SK-N-SH (cell line): ENCODE data around the gene ABCA6. TPM values are rescaled to one million over a fixed set of nuclear protein-coding genes. Genes with fewer than 3 reads are reported as not detected.
A peak's percentile ranks its signal among the peaks of the same experiment; 100 is the strongest.

Experiments used
- CTCF ChIA-PET: fragments of 300-600, 350-600 bp; formaldehyde crosslinking; extraction: SDS; loops from one replicate; lab custom pipeline; 2021; lab: Yijun Ruan, JAX
- POLR2A ChIA-PET: fragments of 350-600 bp; sonication (Branson Sonifier 250); formaldehyde crosslinking; extraction: SDS; loops from one replicate; lab custom pipeline; 2020; ENCODE audit warnings: antibody characterized with exemption, inconsistent platforms; lab: Yijun Ruan, JAX
- DNase-seq: peaks from one replicate; pipeline ENCODE4 v3.0.0; 2012
- H2AFZ ChIP-seq: fragments of 200-600 bp; sonication (generic); 2 replicates; pipeline ENCODE4 v1.8.1; 2016; ENCODE audit warnings: antibody characterized with exemption, mild to moderate bottlenecking, low read depth
- H3F3A ChIP-seq: fragments of 200-600 bp; sonication (generic); replicated peaks from 2 replicates; pipeline ENCODE3; 2016; ENCODE audit warnings: antibody characterized with exemption, mild to moderate bottlenecking; ENCODE audit not compliant: insufficient read depth
- H3K27ac ChIP-seq, 2 experiments: fragments of 200-500 bp in 1 of 2; fragments of 200-600 bp in 1 of 2; sonication (Bioruptor generic) in 1 of 2; sonication (generic), shearing (Covaris generic) in 1 of 2; 2 replicates each; pipeline versions ENCODE4 v1.5.1 to v1.6.1; 2014 to 2016; ENCODE audit warnings: low read depth in 2 of 2, inconsistent platforms in 1 of 2, low read length in 1 of 2, mild to moderate bottlenecking in 1 of 2, mixed read lengths in 1 of 2
- H3K27me3 ChIP-seq: fragments of 200-600 bp; sonication (generic), shearing (Covaris generic); 2 replicates; pipeline ENCODE4 v1.6.1; 2016; ENCODE audit warnings: mixed run types; ENCODE audit not compliant: insufficient read depth
- H3K36me3 ChIP-seq, 2 experiments: fragments of 200-500 bp in 1 of 2; fragments of 200-600 bp in 1 of 2; sonication (Bioruptor generic) in 1 of 2; sonication (generic) in 1 of 2; replicated peaks in 1 of 2; 2 replicates each; pipeline versions ENCODE3 to v1.5.1; 2014 to 2016; ENCODE audit warnings: low read length in 1 of 2, mild to moderate bottlenecking in 1 of 2; ENCODE audit not compliant: insufficient read depth in 2 of 2, control insufficient read depth in 1 of 2
- H3K4me1 ChIP-seq, 2 experiments: fragments of 200-500 bp in 1 of 2; fragments of 200-600 bp in 1 of 2; sonication (Bioruptor generic) in 1 of 2; sonication (generic), shearing (Covaris generic) in 1 of 2; 2 replicates each; pipeline versions ENCODE4 v1.5.1 to v1.6.1; 2014 to 2016; ENCODE audit warnings: low read depth in 1 of 2, low read length in 1 of 2, mixed run types in 1 of 2; ENCODE audit not compliant: insufficient read depth in 2 of 2, control insufficient read depth in 1 of 2
- H3K4me2 ChIP-seq: fragments of 200-600 bp; sonication (generic), shearing (Covaris generic); 2 replicates; pipeline ENCODE4 v1.6.1; 2017; ENCODE audit warnings: mixed run types
- H3K4me3 ChIP-seq, 2 experiments: fragments of 200-500 bp in 1 of 2; fragments of 200-600 bp in 1 of 2; sonication (Bioruptor generic) in 1 of 2; sonication (generic), shearing (Covaris generic) in 1 of 2; 2 replicates each; pipeline versions ENCODE4 v1.5.1 to v1.8.1; 2014 to 2016; ENCODE audit warnings: low read depth in 2 of 2, inconsistent platforms in 1 of 2, low read length in 1 of 2, mild to moderate bottlenecking in 1 of 2, mixed read lengths in 1 of 2, moderate library complexity in 1 of 2
- H3K79me2 ChIP-seq: fragments of 200-600 bp; sonication (generic); 2 replicates; pipeline ENCODE4 v1.8.1; 2017; ENCODE audit warnings: mild to moderate bottlenecking; ENCODE audit not compliant: insufficient read depth
- H3K9ac ChIP-seq: fragments of 200-600 bp; sonication (generic); 2 replicates; pipeline ENCODE4 v1.6.1; 2017; ENCODE audit warnings: mixed run types
- H3K9me2 ChIP-seq: fragments of 200-600 bp; sonication (generic); 2 replicates; pipeline ENCODE4 v1.6.1; 2017; ENCODE audit warnings: mixed run types
- H3K9me3 ChIP-seq: fragments of 200-600 bp; sonication (generic); 2 replicates; pipeline ENCODE4 v1.6.1; 2017; ENCODE audit warnings: mixed run types, mild to moderate bottlenecking, moderate library complexity
- H4K20me1 ChIP-seq: fragments of 200-600 bp; sonication (generic); 2 replicates; pipeline ENCODE4 v1.6.1; 2017; ENCODE audit warnings: mild to moderate bottlenecking, mixed run types; ENCODE audit not compliant: insufficient read depth
- ELF1 ChIP-seq: IDR thresholded peaks from 2 replicates; pipeline ENCODE4 v1.4.0; 2012
- EP300 ChIP-seq, 2 experiments: IDR thresholded peaks; 2 replicates each; pipeline versions ENCODE4 v1.4.0 to v1.6.1; 2012; ENCODE audit warnings: borderline replicate concordance in 1 of 2, low read depth in 1 of 2, low read length in 1 of 2
- FOSL2 ChIP-seq: IDR thresholded peaks from 2 replicates; pipeline ENCODE4 v1.4.0; 2012; ENCODE audit warnings: low read depth, mild to moderate bottlenecking, moderate library complexity, borderline replicate concordance
- FOXJ3 ChIP-seq: sonication (generic); formaldehyde crosslinking; IDR thresholded peaks from 2 replicates; pipeline ENCODE4 v1.5.1; 2020; ENCODE audit warnings: mild to moderate bottlenecking, missing genetic modification reagents
- FOXM1 ChIP-seq: IDR thresholded peaks from 2 replicates; pipeline ENCODE4 v1.4.0; 2012; ENCODE audit warnings: low read depth, mild to moderate bottlenecking
- GATA2 ChIP-seq: sonication (generic); formaldehyde crosslinking; IDR thresholded peaks from 2 replicates; pipeline ENCODE4 v1.5.0; 2020; ENCODE audit warnings: mild to moderate bottlenecking, missing genetic modification reagents
- JUND ChIP-seq: IDR thresholded peaks from 2 replicates; pipeline ENCODE4 v1.4.0; 2012
- MEF2A ChIP-seq: IDR thresholded peaks from 2 replicates; pipeline ENCODE4 v1.4.0; 2012; ENCODE audit warnings: low read depth, borderline replicate concordance
- NRF1 ChIP-seq: IDR thresholded peaks from 2 replicates; pipeline ENCODE4 v1.6.1; 2012; ENCODE audit warnings: low read depth, mild to moderate bottlenecking, low read length
- RCOR1 ChIP-seq: fragments of 150-350 bp; IDR thresholded peaks from 2 replicates; pipeline ENCODE4 v1.6.1; 2017; ENCODE audit warnings: antibody characterized with exemption, low read length
- SMC3 ChIP-seq: IDR thresholded peaks from 2 replicates; pipeline ENCODE4 v1.6.1; 2012; ENCODE audit warnings: low read depth, low read length, improper control_type of control experiment
- TCF12 ChIP-seq: IDR thresholded peaks from 2 replicates; pipeline ENCODE4 v1.4.0; 2012
- WGBS: methylation state at CpG from one replicate; pipeline ENCODE4 v1.1.6; 2017; ENCODE audit warnings: low lambda C conversion rate; 5-methylcytosine and 5-hydroxymethylcytosine counted together
- polyA plus RNA-seq, 3 experiments: library from polyadenylated mRNA; depleted of rRNA; stranded (reverse); fragments of >200 nt; gene quantifications; 2 replicates each; pipeline ENCODE4 v1.2.3, GENCODE V29; 2012
- TF ChIP-seq, protein P1 (sequence below): fragments of 150-350 bp; IDR thresholded peaks from 2 replicates; pipeline ENCODE4 v1.6.1; 2016; ENCODE audit warnings: mild to moderate bottlenecking, low read depth, low read length
- TF ChIP-seq, protein P2 (sequence below): IDR thresholded peaks from 2 replicates; pipeline ENCODE4 v1.4.0; 2012; ENCODE audit warnings: low read depth, borderline replicate concordance
- TF ChIP-seq, protein P3 (sequence below): IDR thresholded peaks from 2 replicates; pipeline ENCODE4 v1.4.0; 2012; ENCODE audit warnings: low read depth, borderline replicate concordance
- TF ChIP-seq, protein P4 (sequence below): IDR thresholded peaks from 2 replicates; pipeline ENCODE4; 2012
- TF ChIP-seq, protein P5 (sequence below): fragments of 150-350 bp; IDR thresholded peaks from 2 replicates; pipeline ENCODE4 v1.6.1; 2017; ENCODE audit warnings: antibody characterized with exemption, low read length, low read depth, borderline replicate concordance
- TF ChIP-seq, protein P6 (sequence below): IDR thresholded peaks from 2 replicates; pipeline ENCODE4 v1.4.0; 2012; ENCODE audit warnings: low read depth
- TF ChIP-seq, protein P7 (sequence below): IDR thresholded peaks from 2 replicates; pipeline ENCODE4 v1.6.1; 2012; ENCODE audit warnings: mild to moderate bottlenecking, low read depth, low read length, moderate library complexity

ABCA6 gene
- polyA plus RNA-seq, 1 of the 3 experiments (the other 2 are of a cell fraction), result 0.15 TPM

DNA sequence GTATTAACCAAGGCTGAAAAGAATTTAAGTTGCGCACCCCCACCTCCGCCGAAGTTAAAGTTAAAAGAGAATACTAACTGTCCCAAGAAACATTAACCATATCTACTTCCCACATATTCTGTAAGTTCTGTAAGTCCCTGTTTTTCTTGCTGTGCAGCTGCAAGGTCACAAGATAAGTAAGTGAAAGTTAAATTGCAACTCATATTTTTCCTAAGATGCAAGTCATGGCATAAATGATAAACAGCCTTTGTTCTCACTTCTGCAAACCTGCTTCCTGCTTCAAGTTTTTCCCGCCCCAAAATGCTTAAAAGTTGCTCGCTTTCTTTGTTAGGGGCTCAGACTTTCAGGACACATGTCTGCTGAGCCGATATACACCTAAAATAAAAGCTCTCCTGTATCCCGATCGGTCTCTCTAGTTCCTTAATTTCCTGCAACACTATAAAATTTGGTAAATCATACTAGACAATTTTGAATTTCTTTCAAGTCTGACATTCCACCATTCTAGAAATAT, 48.4 kb downstream of the ABCA6 start:
- Histone ChIP-seq H3K27ac (no peak overlapping the region), H3K27me3 (no peaks in the 10 kb centered on the region), H3K4me3 (no peak overlapping the region), H4K20me1 (no peaks in the 10 kb centered on the region), H3K36me3 (no peaks in the 10 kb centered on the region), H3K9ac (no peak overlapping the region), H3F3A (no peaks in the 10 kb centered on the region), H3K4me2 (peak overlapping the region; percentile 30; the same call in 1 of the 2 replicates), H3K4me1 (no peaks in the 10 kb centered on the region), H3K9me2 (no peaks in the 10 kb centered on the region), H2AFZ (0 out of 2 replicates have a peak overlapping the region, but pooled peaks have one; percentile 60), H3K79me2 (no peaks in the 10 kb centered on the region), H3K9me3 (no peaks in the 10 kb centered on the region)
- ChIA-PET CTCF (no interaction called here), POLR2A (no interaction called here)
- TF ChIP-seq RCOR1, result no peak
- TF ChIP-seq, protein P1, sequence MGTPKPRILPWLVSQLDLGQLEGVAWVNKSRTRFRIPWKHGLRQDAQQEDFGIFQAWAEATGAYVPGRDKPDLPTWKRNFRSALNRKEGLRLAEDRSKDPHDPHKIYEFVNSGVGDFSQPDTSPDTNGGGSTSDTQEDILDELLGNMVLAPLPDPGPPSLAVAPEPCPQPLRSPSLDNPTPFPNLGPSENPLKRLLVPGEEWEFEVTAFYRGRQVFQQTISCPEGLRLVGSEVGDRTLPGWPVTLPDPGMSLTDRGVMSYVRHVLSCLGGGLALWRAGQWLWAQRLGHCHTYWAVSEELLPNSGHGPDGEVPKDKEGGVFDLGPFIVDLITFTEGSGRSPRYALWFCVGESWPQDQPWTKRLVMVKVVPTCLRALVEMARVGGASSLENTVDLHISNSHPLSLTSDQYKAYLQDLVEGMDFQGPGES, result no peak
- no peak for TF ChIP-seq GATA2
- TF ChIP-seq, protein P2, sequence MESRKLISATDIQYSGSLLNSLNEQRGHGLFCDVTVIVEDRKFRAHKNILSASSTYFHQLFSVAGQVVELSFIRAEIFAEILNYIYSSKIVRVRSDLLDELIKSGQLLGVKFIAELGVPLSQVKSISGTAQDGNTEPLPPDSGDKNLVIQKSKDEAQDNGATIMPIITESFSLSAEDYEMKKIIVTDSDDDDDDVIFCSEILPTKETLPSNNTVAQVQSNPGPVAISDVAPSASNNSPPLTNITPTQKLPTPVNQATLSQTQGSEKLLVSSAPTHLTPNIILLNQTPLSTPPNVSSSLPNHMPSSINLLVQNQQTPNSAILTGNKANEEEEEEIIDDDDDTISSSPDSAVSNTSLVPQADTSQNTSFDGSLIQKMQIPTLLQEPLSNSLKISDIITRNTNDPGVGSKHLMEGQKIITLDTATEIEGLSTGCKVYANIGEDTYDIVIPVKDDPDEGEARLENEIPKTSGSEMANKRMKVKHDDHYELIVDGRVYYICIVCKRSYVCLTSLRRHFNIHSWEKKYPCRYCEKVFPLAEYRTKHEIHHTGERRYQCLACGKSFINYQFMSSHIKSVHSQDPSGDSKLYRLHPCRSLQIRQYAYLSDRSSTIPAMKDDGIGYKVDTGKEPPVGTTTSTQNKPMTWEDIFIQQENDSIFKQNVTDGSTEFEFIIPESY, result no peak
- TF ChIP-seq FOXM1, result no peak
- no peak for TF ChIP-seq SMC3
- no peak for TF ChIP-seq JUND
- TF ChIP-seq FOXJ3 (CRISPR knock-in tag), result no peak
- TF ChIP-seq, protein P3, sequence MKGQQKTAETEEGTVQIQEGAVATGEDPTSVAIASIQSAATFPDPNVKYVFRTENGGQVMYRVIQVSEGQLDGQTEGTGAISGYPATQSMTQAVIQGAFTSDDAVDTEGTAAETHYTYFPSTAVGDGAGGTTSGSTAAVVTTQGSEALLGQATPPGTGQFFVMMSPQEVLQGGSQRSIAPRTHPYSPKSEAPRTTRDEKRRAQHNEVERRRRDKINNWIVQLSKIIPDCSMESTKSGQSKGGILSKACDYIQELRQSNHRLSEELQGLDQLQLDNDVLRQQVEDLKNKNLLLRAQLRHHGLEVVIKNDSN, result no peak
- TF ChIP-seq, protein P4, sequence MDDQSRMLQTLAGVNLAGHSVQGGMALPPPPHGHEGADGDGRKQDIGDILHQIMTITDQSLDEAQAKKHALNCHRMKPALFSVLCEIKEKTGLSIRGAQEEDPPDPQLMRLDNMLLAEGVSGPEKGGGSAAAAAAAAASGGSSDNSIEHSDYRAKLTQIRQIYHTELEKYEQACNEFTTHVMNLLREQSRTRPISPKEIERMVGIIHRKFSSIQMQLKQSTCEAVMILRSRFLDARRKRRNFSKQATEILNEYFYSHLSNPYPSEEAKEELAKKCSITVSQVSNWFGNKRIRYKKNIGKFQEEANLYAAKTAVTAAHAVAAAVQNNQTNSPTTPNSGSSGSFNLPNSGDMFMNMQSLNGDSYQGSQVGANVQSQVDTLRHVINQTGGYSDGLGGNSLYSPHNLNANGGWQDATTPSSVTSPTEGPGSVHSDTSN, result no peak
- DNase-seq, result no peak
- WGBS, result 60% methylated on average over 8 of the region's 8 CpGs

DNA sequence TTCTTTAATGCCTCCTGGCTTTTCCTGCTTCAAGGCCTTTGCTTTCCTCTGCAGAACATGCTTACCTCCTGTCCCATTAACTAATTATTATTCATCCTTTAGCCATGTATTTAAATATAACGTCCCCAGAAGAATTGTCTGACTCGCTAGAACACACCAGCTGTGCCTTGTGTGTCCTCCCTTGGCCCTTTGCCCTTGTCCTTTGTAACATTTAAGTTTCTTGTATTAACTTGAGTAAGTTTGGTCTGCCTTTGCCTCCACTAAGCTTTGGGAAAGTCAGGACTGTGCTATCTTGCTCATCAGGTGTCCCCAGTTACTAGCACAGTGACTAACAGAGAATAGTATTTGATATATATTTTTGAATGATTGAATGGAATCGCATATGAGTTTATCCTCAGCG, 51.3 kb downstream of the ABCA6 start:
- Histone ChIP-seq H3K4me2 (no peak overlapping the region), H3K27ac (no peak overlapping the region), H3K4me1 (no peaks in the 10 kb centered on the region), H4K20me1 (no peaks in the 10 kb centered on the region), H3K9ac (no peak overlapping the region), H3K9me3 (no peaks in the 10 kb centered on the region), H3K4me3 (no peak overlapping the region), H3K79me2 (no peaks in the 10 kb centered on the region), H3K9me2 (no peaks in the 10 kb centered on the region), H3K27me3 (no peaks in the 10 kb centered on the region), H2AFZ (no peak overlapping the region; the same call in 1 of the 2 replicates), H3K36me3 (no peaks in the 10 kb centered on the region), H3F3A (no peaks in the 10 kb centered on the region)
- ChIA-PET CTCF (interaction anchor here (0.6 kb wide), 1 partner anchor 38 kb away, joined by 4 read pairs; no protein-coding TSS in a partner anchor), POLR2A (no interaction called here)
- WGBS, result 43% methylated on average over 4 of the region's 4 CpGs
- no peak for DNase-seq
- TF ChIP-seq ELF1 (no peak), NRF1 (no peak), MEF2A (no peak), FOSL2 (no peak), SMC3 (no peak), TCF12 (no peak), EP300 (IDR thresholded peaks at IDR 0.05; ENCODE audit: borderline replicate concordance in 1 of 2, low read depth in 1 of 2, low read length in 1 of 2) (no peak)
- TF ChIP-seq, protein P5, sequence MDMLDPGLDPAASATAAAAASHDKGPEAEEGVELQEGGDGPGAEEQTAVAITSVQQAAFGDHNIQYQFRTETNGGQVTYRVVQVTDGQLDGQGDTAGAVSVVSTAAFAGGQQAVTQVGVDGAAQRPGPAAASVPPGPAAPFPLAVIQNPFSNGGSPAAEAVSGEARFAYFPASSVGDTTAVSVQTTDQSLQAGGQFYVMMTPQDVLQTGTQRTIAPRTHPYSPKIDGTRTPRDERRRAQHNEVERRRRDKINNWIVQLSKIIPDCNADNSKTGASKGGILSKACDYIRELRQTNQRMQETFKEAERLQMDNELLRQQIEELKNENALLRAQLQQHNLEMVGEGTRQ, result no peak
- TF ChIP-seq, protein P6, sequence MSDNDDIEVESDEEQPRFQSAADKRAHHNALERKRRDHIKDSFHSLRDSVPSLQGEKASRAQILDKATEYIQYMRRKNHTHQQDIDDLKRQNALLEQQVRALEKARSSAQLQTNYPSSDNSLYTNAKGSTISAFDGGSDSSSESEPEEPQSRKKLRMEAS, result no peak
- TF ChIP-seq, protein P7, sequence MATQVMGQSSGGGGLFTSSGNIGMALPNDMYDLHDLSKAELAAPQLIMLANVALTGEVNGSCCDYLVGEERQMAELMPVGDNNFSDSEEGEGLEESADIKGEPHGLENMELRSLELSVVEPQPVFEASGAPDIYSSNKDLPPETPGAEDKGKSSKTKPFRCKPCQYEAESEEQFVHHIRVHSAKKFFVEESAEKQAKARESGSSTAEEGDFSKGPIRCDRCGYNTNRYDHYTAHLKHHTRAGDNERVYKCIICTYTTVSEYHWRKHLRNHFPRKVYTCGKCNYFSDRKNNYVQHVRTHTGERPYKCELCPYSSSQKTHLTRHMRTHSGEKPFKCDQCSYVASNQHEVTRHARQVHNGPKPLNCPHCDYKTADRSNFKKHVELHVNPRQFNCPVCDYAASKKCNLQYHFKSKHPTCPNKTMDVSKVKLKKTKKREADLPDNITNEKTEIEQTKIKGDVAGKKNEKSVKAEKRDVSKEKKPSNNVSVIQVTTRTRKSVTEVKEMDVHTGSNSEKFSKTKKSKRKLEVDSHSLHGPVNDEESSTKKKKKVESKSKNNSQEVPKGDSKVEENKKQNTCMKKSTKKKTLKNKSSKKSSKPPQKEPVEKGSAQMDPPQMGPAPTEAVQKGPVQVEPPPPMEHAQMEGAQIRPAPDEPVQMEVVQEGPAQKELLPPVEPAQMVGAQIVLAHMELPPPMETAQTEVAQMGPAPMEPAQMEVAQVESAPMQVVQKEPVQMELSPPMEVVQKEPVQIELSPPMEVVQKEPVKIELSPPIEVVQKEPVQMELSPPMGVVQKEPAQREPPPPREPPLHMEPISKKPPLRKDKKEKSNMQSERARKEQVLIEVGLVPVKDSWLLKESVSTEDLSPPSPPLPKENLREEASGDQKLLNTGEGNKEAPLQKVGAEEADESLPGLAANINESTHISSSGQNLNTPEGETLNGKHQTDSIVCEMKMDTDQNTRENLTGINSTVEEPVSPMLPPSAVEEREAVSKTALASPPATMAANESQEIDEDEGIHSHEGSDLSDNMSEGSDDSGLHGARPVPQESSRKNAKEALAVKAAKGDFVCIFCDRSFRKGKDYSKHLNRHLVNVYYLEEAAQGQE, result no peak
